Prostate gland (tissue), 2 donors: Measurements from ENCODE around the gene LMNB1. TPM values are rescaled to one million over a fixed set of nuclear protein-coding genes. Genes with fewer than 3 reads are reported as not detected.

Experiments used
- DNase-seq: peaks from one replicate; pipeline ENCODE4 v3.0.0-alpha.2; 2019; ENCODE audit warnings: low spot score
- H3K27ac ChIP-seq, 2 donors: fragments of 200-600 bp; sonication (generic); 2 replicates each; pipeline ENCODE4 v1.5.1; 2017 to 2019
- H3K27me3 ChIP-seq: fragments of 200-600 bp; sonication (generic); replicated peaks from 2 replicates; pipeline ENCODE4 v1.5.1; 2019; ENCODE audit not compliant: insufficient read depth
- H3K36me3 ChIP-seq, 2 donors: fragments of 200-600 bp; sonication (generic); 1 replicate in 1 of 2; 2 replicates in 1 of 2; pipeline versions ENCODE4 v1.5.1 to v1.8.1; 2017 to 2019
- H3K4me1 ChIP-seq: fragments of 200-600 bp; sonication (generic); replicated peaks from 2 replicates; pipeline ENCODE4 v1.5.1; 2019
- H3K4me3 ChIP-seq, 2 donors: fragments of 200-600 bp; sonication (generic); 2 replicates each; pipeline ENCODE4 v1.5.1; 2017 to 2019
- H3K9me3 ChIP-seq: fragments of 200-600 bp; sonication (generic); 2 replicates; pipeline ENCODE4 v1.5.1; 2017
- CTCF ChIP-seq, 4 experiments: fragments of 200-600 bp in 2 of 4; fragments of 450-650 bp in 2 of 4; sonication (generic) in 2 of 4; IDR thresholded peaks; 1 replicate in 3 of 4; 2 replicates in 1 of 4; pipeline ENCODE4 v1.5.1; 2016 to 2019; ENCODE audit warnings: antibody characterized with exemption in 4 of 4, mild to moderate bottlenecking in 2 of 4, moderate library complexity in 2 of 4
- POLR2A ChIP-seq: fragments of 450-650 bp; IDR thresholded peaks from one replicate; pipeline ENCODE4 v1.6.1; 2016; ENCODE audit warnings: antibody characterized with exemption, mild to moderate bottlenecking
- POLR2AphosphoS5 ChIP-seq: sonication (generic); formaldehyde crosslinking; IDR thresholded peaks from one replicate; pipeline ENCODE4 v1.6.1; 2017; ENCODE audit warnings: antibody characterized with exemption
- WGBS: methylation state at CpG from one replicate; pipeline ENCODE4 v1.1.5; 2018; 5-methylcytosine and 5-hydroxymethylcytosine counted together
- intact Hi-C: fragments of 100-400 bp; cut with DNase I; formaldehyde crosslinking; loops from one replicate; pipeline ENCODE4 v1.14.2; 2022
- total RNA-seq, 2 donors: library from RNA; depleted of rRNA; stranded (reverse); fragments of >200 nt; gene quantifications; one replicate each; pipeline ENCODE4 v1.1.0, GENCODE V29; 2016

The LMNB1 gene
- total RNA-seq, 2 donors from 2014 or later = 11.5 to 12.2 TPM

GRCh38 chr5:126871441-126871840 lies 94.5 kb downstream of the LMNB1 start:
- TF ChIP-seq POLR2A = no peak
- no peak for TF ChIP-seq POLR2AphosphoS5
- TF ChIP-seq CTCF (IDR thresholded peaks at IDR 0.05) = no peak
- Histone ChIP-seq H3K4me1 (no peaks in the 10 kb centered on the region), H3K36me3 (no peaks in the 10 kb centered on the region), H3K27ac (no peak overlapping the region), H3K27me3 (no peaks in the 10 kb centered on the region), H3K9me3 (no peaks in the 10 kb centered on the region), H3K4me3 (no peak overlapping the region)
- 95% methylated on average over 6 of the region's 6 CpGs for WGBS
- intact Hi-C loops = no loop called here
- DNase-seq = no peak

- no peaks in the 10 kb centered on the region for H3K27me3 ChIP-seq
- no peaks in the 10 kb centered on the region for H3K36me3 ChIP-seq
- no peaks in the 10 kb centered on the region for H3K9me3 ChIP-seq
- WGBS = 91% methylated on average over 11 of the region's 11 CpGs
- intact Hi-C loops = no loop called here
- no peaks in the 10 kb centered on the region for H3K4me1 ChIP-seq
- H3K27ac ChIP-seq = no peak overlapping the region
- no peak for DNase-seq
- H3K4me3 ChIP-seq = no peak overlapping the region
- TF ChIP-seq POLR2AphosphoS5 = no peak
Measured at GRCh38 chr5:126872561-126873354, 95.8 kb downstream of the LMNB1 start.

GRCh38 chr5:126875303-126875785 lies 98.4 kb downstream of the LMNB1 start:
- H3K27me3 ChIP-seq = no peaks in the 10 kb centered on the region

GRCh38 chr5:126877602-126878001 lies 100.7 kb downstream of the LMNB1 start:
- H3K27ac ChIP-seq = no peak overlapping the region
- no peaks in the 10 kb centered on the region for H3K36me3 ChIP-seq
- no peaks in the 10 kb centered on the region for H3K4me1 ChIP-seq
- TF ChIP-seq POLR2A (no peak), POLR2AphosphoS5 (no peak), CTCF (IDR thresholded peaks at IDR 0.05) (no peak)
- intact Hi-C loops = no loop called here
- no peak for DNase-seq
- H3K9me3 ChIP-seq = no peaks in the 10 kb centered on the region
- no peaks in the 10 kb centered on the region for H3K27me3 ChIP-seq
- 40% methylated on average over 7 of the region's 7 CpGs for WGBS
- H3K4me3 ChIP-seq = no peak overlapping the region

More at GRCh38 chr5:126875303-126875785, 98.4 kb downstream of the LMNB1 start:
- no peak for DNase-seq
- Histone ChIP-seq H3K4me1 (no peaks in the 10 kb centered on the region), H3K27ac (no peak overlapping the region), H3K4me3 (no peak overlapping the region), H3K36me3 (no peaks in the 10 kb centered on the region), H3K9me3 (no peaks in the 10 kb centered on the region)
- WGBS = 29% methylated on average over 13 of the region's 13 CpGs
- no peak for TF ChIP-seq CTCF (IDR thresholded peaks at IDR 0.05)
- intact Hi-C loops = no loop called here

GRCh38 chr5:126878085-126878484 lies 101.1 kb downstream of the LMNB1 start:
- H3K27ac ChIP-seq = no peak overlapping the region
- no peaks in the 10 kb centered on the region for H3K9me3 ChIP-seq
- H3K4me3 ChIP-seq = no peak overlapping the region
- WGBS = 56% methylated on average over 13 of the region's 13 CpGs
- TF ChIP-seq POLR2AphosphoS5 (no peak), POLR2A (no peak), CTCF (IDR thresholded peaks at IDR 0.05) (no peak)
- intact Hi-C loops = no loop called here
- H3K27me3 ChIP-seq = no peaks in the 10 kb centered on the region
- no peak for DNase-seq
- no peaks in the 10 kb centered on the region for H3K4me1 ChIP-seq
- no peaks in the 10 kb centered on the region for H3K36me3 ChIP-seq
